NCI-H345 (cell line): Measurements from ENCODE around the gene DGCR6L.
A peak's percentile ranks its signal among the peaks of the same experiment; 100 is the strongest.
"Not testable (repeated sequence)": the region's sequence is repeated elsewhere in the genome, so short reads cannot be mapped to it uniquely, and the experiment has no call there.

Source experiments
- DNase-seq: peaks from one replicate; lab custom pipeline; 2025; lab: John Stamatoyannopoulos, UW

DGCR6L gene

GRCh38 chr22:20291604-20292063 is 28.2 kb downstream of the DGCR6L start:
- no peak for DNase-seq

DNA sequence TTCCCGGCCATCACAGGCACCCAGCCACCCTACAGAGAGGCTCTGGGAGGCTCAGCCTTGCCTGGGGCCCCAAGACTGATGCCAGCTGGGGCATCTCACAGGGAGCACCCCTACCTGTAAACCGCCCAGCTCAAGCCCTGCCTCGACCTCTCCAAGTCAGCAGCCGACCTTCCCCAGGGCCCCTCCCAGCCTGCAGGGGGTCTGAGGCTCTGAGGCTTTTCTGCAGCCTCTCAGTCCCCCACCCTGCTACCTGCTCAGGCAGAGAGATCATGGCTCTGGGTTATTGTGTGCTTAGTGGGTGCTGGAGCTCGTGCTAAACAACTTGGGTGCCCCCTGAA is 28.6 kb downstream of the DGCR6L start:
- DNase-seq = no peak

GRCh38 chr22:20290578-20291248 is 29.1 kb downstream of the DGCR6L start:
- DNase-seq = no peak

GRCh38 chr22:20290045-20290392 is 29.8 kb downstream of the DGCR6L start:
- DNase-seq = no peak

DNA sequence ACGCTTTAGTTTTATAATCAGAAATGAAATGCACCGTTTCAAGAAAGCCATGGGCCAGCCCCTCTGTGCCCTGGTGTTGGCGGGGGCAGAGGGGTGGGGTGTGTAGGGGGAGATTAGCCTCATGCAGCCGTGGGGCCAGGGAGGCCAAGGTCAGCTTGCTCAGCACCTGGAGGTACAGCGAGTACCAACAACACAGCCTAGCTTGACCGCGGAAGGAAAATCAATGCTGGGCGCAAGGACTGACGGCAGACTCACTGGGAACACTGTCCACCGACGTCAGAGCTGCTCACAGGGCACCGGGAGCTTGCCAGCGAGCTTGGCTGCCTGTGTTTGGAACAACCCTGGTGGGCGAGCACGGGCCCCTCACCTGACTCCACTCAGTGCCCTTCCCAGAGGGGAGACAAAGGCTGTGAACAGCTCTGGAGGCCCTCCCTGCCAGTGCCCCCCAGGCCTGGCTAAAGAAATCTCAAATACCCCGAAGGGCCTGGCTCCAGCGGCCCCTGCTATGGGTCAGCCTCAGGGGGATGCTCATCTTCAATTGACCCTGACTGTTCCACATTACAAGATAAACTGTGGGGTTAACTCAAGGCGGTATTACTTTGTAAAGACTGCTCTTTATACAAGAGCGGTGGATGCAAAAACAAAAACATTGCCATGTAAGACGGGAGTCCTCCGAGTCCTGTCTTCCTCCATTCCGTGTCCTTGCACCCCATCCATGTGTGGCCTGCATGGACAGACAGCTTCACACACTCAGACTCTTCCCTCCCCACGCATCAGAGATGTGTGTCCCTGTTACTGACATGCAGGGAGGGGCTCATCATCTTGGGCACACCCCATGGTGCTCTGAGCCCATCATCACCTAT is 30.4 kb downstream of the DGCR6L start:
- not testable (repeated sequence) for DNase-seq

DNA sequence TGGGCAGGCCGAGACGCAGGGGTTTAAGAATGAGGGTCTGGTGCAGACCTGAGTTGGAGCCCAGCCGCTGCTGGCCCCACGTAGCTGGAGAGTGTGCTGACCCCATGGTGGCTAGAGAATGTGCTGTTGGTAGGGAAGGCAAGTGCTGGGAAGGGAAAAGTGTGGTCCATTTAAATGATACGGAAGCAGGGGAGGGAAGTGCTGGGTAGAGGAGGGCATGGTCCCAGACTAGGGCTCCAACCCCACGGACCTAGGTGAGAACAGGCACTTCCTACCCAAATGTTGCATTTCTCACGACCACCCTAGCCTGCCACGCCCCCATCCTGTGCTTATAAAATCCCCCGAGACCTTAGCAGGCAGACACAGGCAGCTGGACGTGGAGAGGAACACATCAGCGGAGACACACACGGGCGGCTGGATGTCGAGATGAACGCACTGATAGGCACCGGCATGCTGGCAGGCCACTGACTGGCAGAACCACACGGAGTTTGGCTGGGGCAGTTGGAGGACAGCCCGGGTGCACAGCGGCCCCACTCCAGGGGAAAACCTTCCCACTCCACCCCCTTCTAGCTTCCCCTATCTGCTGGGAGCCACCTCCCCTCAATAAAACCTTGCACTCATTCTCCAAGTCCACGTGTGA is 33.0 kb downstream of the DGCR6L start:
- not testable (repeated sequence) for DNase-seq

GRCh38 chr22:20286312-20286660 is 33.6 kb downstream of the DGCR6L start:
- DNase-seq = not testable (repeated sequence)

- DNase-seq = peak; percentile 45
These were observed 34.2 kb downstream of the DGCR6L start for GRCh38 chr22:20285473-20286311.

DNA sequence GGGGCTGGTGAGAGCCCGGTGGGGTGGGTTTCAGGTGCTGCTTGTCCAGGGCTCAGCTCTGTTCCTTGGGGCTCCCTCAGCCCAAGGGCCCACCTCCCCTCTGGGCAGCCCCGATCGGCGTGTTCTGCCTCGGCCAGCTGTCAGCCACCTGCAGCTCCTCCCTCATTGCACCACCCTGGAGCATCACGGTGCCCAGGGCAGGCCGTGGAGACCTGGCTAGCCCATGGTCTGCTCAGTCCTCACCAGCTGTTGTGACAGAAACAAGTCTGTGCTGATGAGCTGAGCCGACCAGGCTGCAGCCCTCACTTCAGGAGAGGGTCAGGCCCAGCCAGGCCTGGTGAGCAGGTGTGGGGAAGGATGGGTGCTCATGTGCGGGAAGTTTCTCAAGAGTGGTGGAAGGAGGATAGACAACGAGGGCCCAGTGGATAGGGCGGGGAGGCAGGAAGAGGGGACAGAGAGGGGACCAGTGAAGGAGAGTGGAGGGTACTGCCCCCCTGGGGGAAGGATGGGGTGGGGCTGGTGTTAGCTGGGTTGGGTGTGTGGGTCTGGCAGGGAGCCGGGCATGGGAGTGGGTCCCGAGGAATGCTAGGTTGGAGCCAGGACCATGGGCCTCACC is 35.3 kb downstream of the DGCR6L start:
- no peak for DNase-seq

DNA sequence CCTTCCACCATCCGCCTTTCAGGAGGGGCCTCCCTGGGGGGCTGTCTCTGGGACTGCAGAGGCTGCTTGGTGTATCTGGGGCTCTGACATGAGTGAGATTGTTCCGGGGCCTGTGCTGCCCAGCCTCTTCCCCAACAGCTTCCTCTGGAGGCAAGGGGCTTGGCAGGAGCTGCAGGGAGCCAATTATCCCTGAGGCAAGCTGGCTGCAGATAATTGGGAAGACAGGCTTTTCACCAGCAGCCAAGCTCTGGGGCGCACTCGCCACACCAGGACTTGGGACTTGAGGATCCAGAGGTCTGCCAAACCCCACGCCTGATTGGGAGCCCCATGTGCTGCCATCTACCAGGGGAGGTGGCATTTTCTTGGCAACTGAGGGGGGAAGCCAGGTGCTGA is 36.2 kb downstream of the DGCR6L start:
- no peak for DNase-seq

DNA sequence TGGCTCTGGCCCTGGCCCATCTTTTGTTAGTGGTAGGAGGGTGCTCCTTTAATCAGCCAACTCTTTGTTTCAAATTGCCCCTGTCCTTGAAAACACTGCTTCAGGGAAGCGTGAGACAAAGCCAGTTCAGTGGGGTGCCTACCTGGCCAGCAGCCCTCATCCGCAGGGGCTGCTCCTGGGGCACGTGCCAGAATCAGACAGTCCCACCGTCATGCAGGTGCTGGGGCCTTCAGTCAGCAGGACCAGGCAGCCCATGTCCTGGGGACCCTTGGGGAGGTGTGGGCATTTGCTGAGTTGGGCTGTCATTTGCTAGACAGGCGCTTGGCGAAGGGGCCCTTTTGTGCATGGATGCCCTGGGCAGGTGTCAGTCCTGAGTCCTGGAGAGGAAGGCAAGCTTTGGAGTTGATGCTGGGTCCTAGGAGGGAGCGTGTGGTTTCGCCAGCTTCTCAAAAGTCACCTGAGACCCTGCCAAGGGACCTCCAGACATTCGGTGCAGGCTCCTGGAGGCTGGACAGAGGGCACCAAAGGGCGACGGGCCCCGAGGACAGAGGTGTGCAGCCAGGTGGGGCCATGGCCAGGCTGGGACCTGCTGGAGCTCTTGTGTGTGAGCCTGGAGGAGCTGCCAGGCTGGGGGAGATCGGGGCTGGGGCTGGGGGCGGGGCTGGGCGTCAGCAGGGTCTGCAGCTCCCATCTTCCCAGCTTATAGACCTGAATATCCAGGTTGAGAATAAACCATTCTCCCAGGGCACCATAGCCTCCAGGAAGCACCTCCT is 36.8 kb downstream of the DGCR6L start:
- DNase-seq = no peak

DNA sequence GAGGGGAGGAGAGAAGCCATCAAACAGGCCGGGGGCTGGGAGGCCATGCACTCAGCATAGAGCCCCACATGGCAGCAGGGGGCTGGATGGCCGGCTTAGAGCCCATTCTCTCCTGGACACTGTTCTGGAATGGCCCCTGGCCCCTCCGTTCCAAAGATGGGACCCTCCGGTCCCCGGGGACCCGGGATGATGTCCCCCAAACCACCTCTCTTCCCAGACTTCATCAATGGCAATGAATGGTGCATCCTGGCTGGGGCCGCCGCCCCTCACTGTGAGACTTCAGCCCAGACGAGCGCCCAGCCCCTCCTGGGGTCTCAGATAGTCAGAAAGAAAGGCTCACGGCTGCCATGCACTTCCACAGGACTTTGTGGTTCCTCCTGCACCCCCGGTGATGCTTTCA is 38.0 kb downstream of the DGCR6L start:
- no peak for DNase-seq

DNA sequence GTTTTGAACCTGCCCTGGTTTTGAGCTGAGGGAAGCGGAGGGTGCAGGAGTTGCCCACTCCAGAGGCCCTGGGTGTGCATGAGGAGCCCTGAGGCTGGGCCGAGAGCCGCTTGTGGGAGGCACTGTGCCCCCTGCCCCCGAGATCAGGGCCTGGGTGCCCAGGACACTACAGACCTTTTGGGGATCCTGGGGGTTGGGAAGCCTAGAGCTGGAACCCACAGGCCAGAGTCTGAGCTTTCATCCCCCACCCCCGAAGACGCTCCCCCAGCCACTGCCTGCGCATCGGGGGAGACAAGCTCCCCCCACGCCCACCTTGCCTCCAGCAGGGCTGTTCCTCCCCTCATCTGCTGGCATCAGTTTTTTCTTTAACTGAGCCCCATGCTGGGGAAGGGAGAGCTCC is 38.4 kb downstream of the DGCR6L start:
- DNase-seq = not testable (repeated sequence)

DNA sequence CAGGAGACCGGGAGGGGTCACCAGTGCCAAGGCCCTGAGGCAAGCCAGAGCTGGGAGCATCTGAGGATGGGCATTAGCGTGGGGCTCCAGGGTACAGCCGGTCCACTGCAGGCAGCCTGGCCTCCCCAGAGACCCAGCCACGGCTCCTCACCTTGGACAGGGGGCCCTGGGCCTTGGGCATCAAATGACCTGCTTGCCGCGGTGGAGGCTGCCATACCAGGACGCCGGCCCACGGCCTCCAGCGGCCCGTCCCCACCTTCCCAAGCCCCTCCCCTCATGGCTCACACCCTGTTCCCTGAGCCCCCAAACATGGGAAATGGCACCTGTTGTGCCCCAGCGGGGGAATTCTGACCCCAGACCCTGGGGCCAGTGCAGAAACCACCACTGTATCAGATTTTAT is 39.0 kb downstream of the DGCR6L start:
- no peak for DNase-seq

DNA sequence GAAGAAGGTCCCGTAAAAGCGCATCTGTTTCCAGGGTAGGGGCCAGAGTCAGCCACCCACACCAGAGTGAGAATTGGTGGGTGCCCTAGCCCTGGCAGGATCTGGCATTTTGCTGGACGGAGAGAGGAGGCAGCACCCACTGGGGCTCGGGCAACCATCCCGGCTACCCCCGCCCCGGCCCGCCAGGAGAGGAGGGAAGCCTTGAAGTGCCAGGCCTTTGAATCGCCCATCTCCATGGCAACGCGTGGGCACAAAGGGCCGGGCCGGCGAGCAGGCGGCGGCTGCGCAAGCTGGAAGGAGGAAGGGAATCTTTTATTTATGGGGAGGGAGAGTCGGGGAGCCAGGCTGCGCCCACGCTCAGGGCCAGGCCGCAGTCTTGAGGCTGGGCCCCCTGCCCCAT is 39.7 kb downstream of the DGCR6L start:
- DNase-seq = peak; percentile 20

GRCh38 chr22:20279662-20280134 is 40.2 kb downstream of the DGCR6L start:
- DNase-seq = no peak

DNA sequence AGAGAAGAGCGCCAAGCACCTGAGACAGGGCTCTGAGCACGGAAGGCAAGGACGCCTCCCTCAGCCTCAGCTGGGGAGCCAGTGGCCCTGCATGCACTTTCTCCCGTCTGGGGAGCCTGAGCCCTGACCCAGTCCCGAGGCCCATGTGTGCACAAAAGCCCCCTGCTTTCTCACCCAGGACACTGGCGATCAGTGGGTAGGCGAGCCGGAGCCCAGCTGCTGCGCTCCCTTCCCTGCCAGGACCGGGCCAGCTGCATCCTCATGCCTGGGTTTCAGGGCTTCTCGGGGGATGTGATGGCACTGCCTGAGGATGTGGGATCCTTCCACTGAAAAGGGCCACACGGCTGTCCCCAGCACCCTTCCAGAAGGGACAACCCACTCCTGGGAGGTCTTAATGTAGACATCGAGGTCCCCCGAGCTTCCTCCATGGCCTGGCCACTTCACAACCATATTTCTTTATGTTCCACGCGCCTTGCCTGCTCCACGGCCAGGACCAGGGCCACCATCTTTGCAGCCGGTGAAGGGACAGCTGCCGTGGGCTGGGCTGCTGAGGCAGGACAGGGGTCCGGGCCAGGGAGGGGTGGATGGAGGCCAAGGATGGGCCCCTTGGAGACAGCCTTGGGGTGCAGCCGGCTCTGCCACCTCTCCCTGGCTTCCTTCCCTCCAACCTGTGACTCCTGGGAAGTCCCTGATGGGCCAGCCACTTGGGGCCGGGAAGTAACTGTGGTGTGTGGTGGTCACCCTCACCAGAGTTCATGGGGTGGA is 41.0 kb downstream of the DGCR6L start:
- not testable (repeated sequence) for DNase-seq

DNA sequence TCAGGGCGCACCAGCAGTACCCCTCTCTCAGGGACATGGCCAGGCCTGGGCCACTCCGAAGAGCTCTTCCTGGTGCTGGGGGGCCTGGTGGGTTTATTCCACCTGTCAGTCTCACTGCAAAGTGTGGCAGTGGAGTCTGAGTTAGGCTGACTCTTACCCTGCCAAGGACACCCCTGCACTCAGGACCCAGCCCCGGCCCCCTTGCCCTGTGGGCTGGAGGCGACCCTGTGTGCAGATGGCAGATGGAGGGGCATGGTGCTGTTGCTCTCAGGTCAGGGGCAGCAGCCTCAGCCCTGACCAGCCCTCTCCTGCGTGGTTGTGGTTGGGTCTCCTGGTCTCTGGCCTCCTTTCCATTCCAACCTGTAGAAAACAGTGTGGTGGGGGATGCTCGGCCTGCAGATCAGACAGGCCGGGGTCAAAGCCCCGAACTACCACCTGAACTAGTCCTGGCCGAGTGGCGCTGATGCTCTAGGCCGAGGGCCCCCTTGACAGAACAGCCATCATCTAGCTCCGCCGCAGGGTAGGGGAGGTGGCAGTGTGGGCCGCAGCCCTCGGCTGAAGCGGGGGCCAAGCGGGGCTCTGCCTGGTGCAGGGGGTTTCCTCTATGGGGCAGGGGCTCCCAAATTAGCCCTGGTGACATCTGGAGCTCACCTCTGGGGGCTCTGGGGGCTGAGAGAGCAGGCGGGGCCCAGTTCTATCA is 41.8 kb downstream of the DGCR6L start:
- DNase-seq = not testable (repeated sequence)

- no peak for DNase-seq
These were observed 43.4 kb downstream of the DGCR6L start for GRCh38 chr22:20276468-20276867.
